ENCODE data around the gene ATE1.

DNA sequence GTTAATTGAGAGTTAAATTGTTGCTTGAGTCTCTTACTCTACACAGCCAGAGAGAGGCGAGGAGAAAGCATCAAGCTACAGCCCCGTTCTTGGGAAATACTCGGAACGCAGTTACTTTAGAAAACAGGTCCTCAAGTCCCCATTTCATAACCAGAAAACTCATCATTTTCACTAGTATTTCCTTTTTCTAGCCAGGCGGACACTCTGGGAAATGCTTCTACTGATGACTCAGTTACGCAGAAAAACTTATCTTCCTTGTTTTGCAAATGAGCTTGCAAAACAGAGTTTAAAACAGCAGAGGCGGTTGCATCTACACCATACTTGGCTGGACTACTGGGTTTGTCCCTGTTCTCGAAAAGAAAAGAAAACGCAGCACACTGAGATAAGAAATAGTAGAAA lies 218.2 kb downstream of the ATE1 start:
- TF ChIP-seq, protein P1, sequence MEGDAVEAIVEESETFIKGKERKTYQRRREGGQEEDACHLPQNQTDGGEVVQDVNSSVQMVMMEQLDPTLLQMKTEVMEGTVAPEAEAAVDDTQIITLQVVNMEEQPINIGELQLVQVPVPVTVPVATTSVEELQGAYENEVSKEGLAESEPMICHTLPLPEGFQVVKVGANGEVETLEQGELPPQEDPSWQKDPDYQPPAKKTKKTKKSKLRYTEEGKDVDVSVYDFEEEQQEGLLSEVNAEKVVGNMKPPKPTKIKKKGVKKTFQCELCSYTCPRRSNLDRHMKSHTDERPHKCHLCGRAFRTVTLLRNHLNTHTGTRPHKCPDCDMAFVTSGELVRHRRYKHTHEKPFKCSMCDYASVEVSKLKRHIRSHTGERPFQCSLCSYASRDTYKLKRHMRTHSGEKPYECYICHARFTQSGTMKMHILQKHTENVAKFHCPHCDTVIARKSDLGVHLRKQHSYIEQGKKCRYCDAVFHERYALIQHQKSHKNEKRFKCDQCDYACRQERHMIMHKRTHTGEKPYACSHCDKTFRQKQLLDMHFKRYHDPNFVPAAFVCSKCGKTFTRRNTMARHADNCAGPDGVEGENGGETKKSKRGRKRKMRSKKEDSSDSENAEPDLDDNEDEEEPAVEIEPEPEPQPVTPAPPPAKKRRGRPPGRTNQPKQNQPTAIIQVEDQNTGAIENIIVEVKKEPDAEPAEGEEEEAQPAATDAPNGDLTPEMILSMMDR (IDR thresholded peaks at IDR 0.05), result no peak
- TF ChIP-seq CHD4 (IDR thresholded peaks at IDR 0.05; ENCODE audit: borderline replicate concordance) (no peak), ZFP36 (IDR thresholded peaks at IDR 0.05; ENCODE audit: borderline replicate concordance, partially characterized antibody) (no peak), RFX5 (IDR thresholded peaks at IDR 0.05) (no peak), CBX8 (IDR thresholded peaks at IDR 0.05) (no peak)
- TF ChIP-seq, protein P2, sequence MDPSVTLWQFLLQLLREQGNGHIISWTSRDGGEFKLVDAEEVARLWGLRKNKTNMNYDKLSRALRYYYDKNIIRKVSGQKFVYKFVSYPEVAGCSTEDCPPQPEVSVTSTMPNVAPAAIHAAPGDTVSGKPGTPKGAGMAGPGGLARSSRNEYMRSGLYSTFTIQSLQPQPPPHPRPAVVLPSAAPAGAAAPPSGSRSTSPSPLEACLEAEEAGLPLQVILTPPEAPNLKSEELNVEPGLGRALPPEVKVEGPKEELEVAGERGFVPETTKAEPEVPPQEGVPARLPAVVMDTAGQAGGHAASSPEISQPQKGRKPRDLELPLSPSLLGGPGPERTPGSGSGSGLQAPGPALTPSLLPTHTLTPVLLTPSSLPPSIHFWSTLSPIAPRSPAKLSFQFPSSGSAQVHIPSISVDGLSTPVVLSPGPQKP (IDR thresholded peaks at IDR 0.05; ENCODE audit: low read depth, low read length), result no peak

Measured in A549 (cell line).